CD14-positive monocyte (primary cell): Measurements from ENCODE around the gene ZFPM1. TPM values are rescaled to one million over a fixed set of nuclear protein-coding genes. Genes with fewer than 3 reads are reported as not detected.

ENCODE experiments used
- DNase-seq, 3 donors: peaks; one replicate each; pipeline ENCODE4 v3.0.0-alpha.2; 2011 to 2022
- H2AFZ ChIP-seq: 2 replicates; pipeline ENCODE4 v1.6.0; 2012; ENCODE audit warnings: mild to moderate bottlenecking, low read depth, low read length, inconsistent platforms; ENCODE audit not compliant: insufficient read depth, poor library complexity, severe bottlenecking
- H3K27ac ChIP-seq, 2 donors: 1 replicate in 1 of 2; 2 replicates in 1 of 2; pipeline ENCODE4 v1.5.1; 2012 to 2013; ENCODE audit warnings: low read length in 2 of 2, control low read depth in 1 of 2, inconsistent platforms in 1 of 2, low read depth in 1 of 2, mild to moderate bottlenecking in 1 of 2
- H3K27me3 ChIP-seq, 2 donors: one replicate each; pipeline versions ENCODE4 v1.6.0 to v1.6.1; 2011 to 2013; ENCODE audit warnings: low read length in 2 of 2; ENCODE audit not compliant: control insufficient read depth in 2 of 2, insufficient read depth in 2 of 2
- H3K36me3 ChIP-seq, 2 donors: replicated peaks in 1 of 2; 1 replicate in 1 of 2; 2 replicates in 1 of 2; pipeline versions ENCODE4 v1.5.1 to v1.6.1; 2012 to 2013; ENCODE audit warnings: low read length in 2 of 2, control low read depth in 1 of 2, inconsistent platforms in 1 of 2, mild to moderate bottlenecking in 1 of 2; ENCODE audit not compliant: insufficient read depth in 2 of 2, control insufficient read depth in 1 of 2
- H3K4me1 ChIP-seq, 2 donors: 1 replicate in 1 of 2; 2 replicates in 1 of 2; pipeline versions ENCODE4 v1.5.1 to v1.6.1; 2012 to 2013; ENCODE audit warnings: low read length in 2 of 2, control low read depth in 1 of 2, inconsistent platforms in 1 of 2, mild to moderate bottlenecking in 1 of 2, moderate library complexity in 1 of 2; ENCODE audit not compliant: insufficient read depth in 2 of 2, control insufficient read depth in 1 of 2
- H3K4me2 ChIP-seq: replicated peaks from 2 replicates; pipeline ENCODE3; 2012; ENCODE audit warnings: low read length, moderate library complexity, mild to moderate bottlenecking; ENCODE audit not compliant: poor library complexity, severe bottlenecking; ENCODE audit errors: extremely low read depth
- H3K4me3 ChIP-seq, 3 experiments: fragments of 200-600 bp in 1 of 3; sonication (generic) in 1 of 3; replicated peaks in 1 of 3; 1 replicate in 2 of 3; 2 replicates in 1 of 3; pipeline ENCODE4 v1.5.1; 2011 to 2013; ENCODE audit warnings: low read length in 3 of 3, mild to moderate bottlenecking in 3 of 3, control low read depth in 2 of 3, low read depth in 2 of 3, inconsistent platforms in 1 of 3, moderate library complexity in 1 of 3
- H3K79me2 ChIP-seq: 2 replicates; pipeline ENCODE4 v1.6.0; 2012; ENCODE audit warnings: mild to moderate bottlenecking, control low read depth, inconsistent platforms, low read length, moderate library complexity; ENCODE audit not compliant: insufficient read depth
- H3K9ac ChIP-seq: 2 replicates; pipeline ENCODE4 v1.6.0; 2017; ENCODE audit warnings: low read length, mild to moderate bottlenecking; ENCODE audit not compliant: insufficient read depth, poor library complexity, severe bottlenecking
- H3K9me3 ChIP-seq, 2 donors: replicated peaks in 1 of 2; 1 replicate in 1 of 2; 2 replicates in 1 of 2; pipeline versions ENCODE4 v1.5.1 to v1.6.1; 2012 to 2013; ENCODE audit warnings: low read length in 2 of 2, control low read depth in 1 of 2; ENCODE audit not compliant: control insufficient read depth in 1 of 2, insufficient read depth in 1 of 2
- H4K20me1 ChIP-seq: 2 replicates; pipeline ENCODE4 v1.6.0; 2012; ENCODE audit warnings: mild to moderate bottlenecking, low read length, control low read depth, moderate library complexity; ENCODE audit not compliant: insufficient read depth
- H3K27ac Mint-ChIP-seq, 7 donors: one replicate each; pipeline ENCODE4 v1.8.0; 2020; ENCODE audit warnings: mild to moderate bottlenecking in 7 of 7, mixed read lengths in 7 of 7, moderate library complexity in 6 of 7, inconsistent platforms in 2 of 7
- H3K27me3 Mint-ChIP-seq, 3 donors: one replicate each; pipeline ENCODE4 v1.8.0; 2021 to 2022; ENCODE audit warnings: low read depth in 3 of 3, mild to moderate bottlenecking in 3 of 3, mixed read lengths in 3 of 3, moderate library complexity in 3 of 3, inconsistent platforms in 1 of 3
- H3K36me3 Mint-ChIP-seq, 2 donors: one replicate each; pipeline ENCODE4 v1.8.0; 2020; ENCODE audit warnings: mixed read lengths in 2 of 2, inconsistent platforms in 1 of 2, mild to moderate bottlenecking in 1 of 2
- H3K4me1 Mint-ChIP-seq: one replicate; pipeline ENCODE4 v1.8.0; 2020; ENCODE audit warnings: mild to moderate bottlenecking, mixed read lengths
- H3K4me3 Mint-ChIP-seq, 2 donors: one replicate each; pipeline ENCODE4 v1.8.0; 2020; ENCODE audit warnings: mild to moderate bottlenecking in 2 of 2, mixed read lengths in 2 of 2, moderate library complexity in 1 of 2
- H3K9me3 Mint-ChIP-seq, 7 donors: one replicate each; pipeline ENCODE4 v1.8.0; 2020 to 2022; ENCODE audit warnings: mixed read lengths in 7 of 7, mild to moderate bottlenecking in 6 of 7, moderate library complexity in 6 of 7, inconsistent platforms in 2 of 7
- CTCF ChIP-seq: fragments of 200-600 bp; IDR thresholded peaks from one replicate; pipeline ENCODE4 v1.8.0; 2022; ENCODE audit warnings: antibody characterized with exemption, mild to moderate bottlenecking
- WGBS: methylation state at CpG from one replicate; pipeline ENCODE4 v1.1.5; 2013; ENCODE audit warnings: missing lambda C conversion rate; ENCODE audit not compliant: insufficient coverage; 5-methylcytosine and 5-hydroxymethylcytosine counted together
- intact Hi-C, 2 donors: fragments of 100-400 bp; cut with micrococcal nuclease; formaldehyde crosslinking; loops; one replicate each; pipeline versions ENCODE4 v1.15.0 to v1.15.1; 2023
- polyA plus RNA-seq, 3 donors: library from polyadenylated mRNA; depleted of rRNA in 1 of 3; unstranded in 2 of 3; stranded (reverse) in 1 of 3; fragments of 300-500 nt in 2 of 3; fragments of >200 nt in 1 of 3; fragmentation: Illumina TruSeq in 2 of 3; gene quantifications; 1 replicate in 2 of 3; 2 replicates in 1 of 3; pipeline ENCODE4 v1.2.3, GENCODE V29; 2012 to 2021

The ZFPM1 gene
- polyA plus RNA-seq, 3 donors = 0.04 to 0.19 (median 0.12) TPM

DNA sequence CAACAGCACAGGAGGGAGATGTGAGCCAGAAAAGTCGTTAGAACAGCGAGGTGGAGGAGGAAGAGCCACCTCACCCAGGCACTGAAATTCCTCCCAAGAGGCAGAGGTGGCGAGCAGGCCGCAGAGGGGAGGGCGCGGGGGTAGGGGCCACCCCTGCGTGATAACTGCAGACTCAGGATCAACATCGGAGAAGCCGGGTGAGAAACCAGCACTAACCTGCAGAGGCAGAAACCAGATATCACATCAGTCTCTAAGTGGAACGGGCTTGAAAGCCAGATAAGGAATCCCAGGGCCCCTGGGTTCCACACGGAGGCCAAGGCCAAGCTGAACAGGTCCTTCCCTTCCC, 77.8 kb downstream of the ZFPM1 start:
- Histone ChIP-seq H3K79me2 (peaks cover 3% of the 10 kb centered on the region), H3K27ac (no peak overlapping the region), H4K20me1 (peaks cover 5% of the 10 kb centered on the region), H3K9me3 (no peaks in the 10 kb centered on the region), H3K36me3 (no peaks in the 10 kb centered on the region), H3K4me1 (peaks cover 9 to 10% of the 10 kb centered on the region in 2 donors), H3K4me2 (no peak overlapping the region), H3K9ac (no peak overlapping the region), H3K4me3 (no peak overlapping the region), H3K27me3 (peaks cover 0 to 2% of the 10 kb centered on the region in 2 donors), H2AFZ (no peak overlapping the region)
- no peak overlapping the region for H3K27ac Mint-ChIP-seq
- H3K36me3 Mint-ChIP-seq = no peaks in the 10 kb centered on the region
- no peak for TF ChIP-seq CTCF
- DNase-seq = no peak
- H3K4me3 Mint-ChIP-seq = no peak overlapping the region
- H3K9me3 Mint-ChIP-seq = peaks cover 0 to 2% (median 0%) of the 10 kb centered on the region in 7 donors
- intact Hi-C loops = no loop called here
- peaks cover 5 to 9% (median 8%) of the 10 kb centered on the region in 3 donors for H3K27me3 Mint-ChIP-seq
- peaks cover 8% of the 10 kb centered on the region for H3K4me1 Mint-ChIP-seq
- 86% methylated on average over 5 of the region's 11 CpGs for WGBS

DNA sequence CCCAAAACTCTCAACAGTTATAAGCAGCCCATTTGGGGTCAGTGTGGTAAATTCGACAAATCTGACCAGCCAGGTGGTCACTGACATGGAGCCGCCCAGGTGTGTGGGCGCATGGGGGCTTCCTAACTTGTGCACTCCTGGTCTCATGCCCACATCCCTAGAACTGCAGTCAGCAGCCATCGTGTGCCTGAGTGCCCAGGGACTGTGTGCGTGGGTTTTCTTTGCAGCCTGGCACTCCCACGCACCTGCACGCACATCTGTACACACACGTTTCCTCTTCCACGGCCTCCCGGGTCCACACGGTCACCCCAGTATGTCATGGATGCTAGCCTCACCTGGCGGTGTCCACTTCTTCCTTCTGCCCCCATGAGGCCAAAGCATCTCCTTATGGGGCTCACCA, 78.3 kb downstream of the ZFPM1 start:
- no peak overlapping the region for H3K9ac ChIP-seq
- no peak overlapping the region for H3K27ac Mint-ChIP-seq
- peaks cover 10% of the 10 kb centered on the region for H3K4me1 Mint-ChIP-seq
- H2AFZ ChIP-seq = no peak overlapping the region
- H4K20me1 ChIP-seq = peaks cover 5% of the 10 kb centered on the region
- no peak overlapping the region for H3K4me3 ChIP-seq
- no peak overlapping the region for H3K27ac ChIP-seq
- WGBS = 92% methylated on average over 12 of the region's 12 CpGs
- no peak for DNase-seq
- H3K36me3 Mint-ChIP-seq = no peaks in the 10 kb centered on the region
- no peak for TF ChIP-seq CTCF
- H3K9me3 ChIP-seq = no peaks in the 10 kb centered on the region
- H3K27me3 ChIP-seq = no peaks in the 10 kb centered on the region
- H3K4me3 Mint-ChIP-seq = no peak overlapping the region
- H3K36me3 ChIP-seq = no peaks in the 10 kb centered on the region
- peaks cover 3% of the 10 kb centered on the region for H3K79me2 ChIP-seq
- H3K4me2 ChIP-seq = no peak overlapping the region
- peaks cover 9 to 10% of the 10 kb centered on the region in 2 donors for H3K4me1 ChIP-seq
- intact Hi-C loops = no loop called here
- H3K9me3 Mint-ChIP-seq = peaks cover 0 to 2% (median 0%) of the 10 kb centered on the region in 7 donors
- peaks cover 2 to 7% (median 4%) of the 10 kb centered on the region in 3 donors for H3K27me3 Mint-ChIP-seq
